HEK293 (cell line): ENCODE data around the gene QSER1.
"Not testable (repeated sequence)": the region's sequence is repeated elsewhere in the genome, so short reads cannot be mapped to it uniquely, and the experiment has no call there.

Source experiments
- BCL11B ChIP-seq: fragments of 450-650 bp; formaldehyde crosslinking; IDR thresholded peaks from 2 replicates; pipeline ENCODE4 v1.5.1; 2016; ENCODE audit warnings: low read depth, missing biosample characterization, missing genetic modification characterization
- CTCF ChIP-seq: fragments of 450-650 bp; formaldehyde crosslinking; IDR thresholded peaks from 2 replicates; pipeline ENCODE4 v1.5.1; 2016; ENCODE audit warnings: missing biosample characterization, missing genetic modification characterization
- YY1 ChIP-seq: fragments of 450-650 bp; formaldehyde crosslinking; IDR thresholded peaks from 2 replicates; pipeline ENCODE4 v1.5.1; 2018; ENCODE audit warnings: missing biosample characterization, missing genetic modification characterization
- ZBTB1 ChIP-seq: fragments of 450-650 bp; formaldehyde crosslinking; IDR thresholded peaks from 2 replicates; pipeline ENCODE4 v1.5.1; 2016; ENCODE audit warnings: missing biosample characterization, missing genetic modification characterization
- ZNF19 ChIP-seq: fragments of 450-650 bp; formaldehyde crosslinking; IDR thresholded peaks from 2 replicates; pipeline ENCODE4; 2016; ENCODE audit warnings: missing biosample characterization, missing genetic modification characterization, low read depth
- ZNF24 ChIP-seq: fragments of 450-650 bp; formaldehyde crosslinking; IDR thresholded peaks from 2 replicates; pipeline ENCODE4 v1.5.1; 2016; ENCODE audit warnings: missing biosample characterization, missing genetic modification characterization
- ZNF335 ChIP-seq: fragments of 450-650 bp; formaldehyde crosslinking; conservative IDR thresholded peaks from 2 replicates; pipeline ENCODE4 v1.5.1; 2016; ENCODE audit warnings: missing biosample characterization, missing genetic modification characterization
- ZNF350 ChIP-seq: fragments of 450-650 bp; formaldehyde crosslinking; IDR thresholded peaks from 2 replicates; pipeline ENCODE4 v1.5.0; 2017; ENCODE audit warnings: missing biosample characterization, mild to moderate bottlenecking, missing genetic modification characterization
- ZNF660 ChIP-seq: fragments of 450-650 bp; IDR thresholded peaks from 2 replicates; pipeline ENCODE4 v1.5.1; 2018; ENCODE audit warnings: missing biosample characterization, mild to moderate bottlenecking, missing genetic modification characterization
- TF ChIP-seq, protein P1 (sequence below): fragments of 450-650 bp; formaldehyde crosslinking; IDR thresholded peaks from 2 replicates; pipeline ENCODE4 v1.5.1; 2016; ENCODE audit warnings: missing biosample characterization, missing genetic modification characterization
- TF ChIP-seq, protein P2 (sequence below): fragments of 450-650 bp; formaldehyde crosslinking; IDR thresholded peaks from 2 replicates; pipeline ENCODE4 v1.5.1; 2016; ENCODE audit warnings: missing biosample characterization, missing genetic modification characterization

DNA sequence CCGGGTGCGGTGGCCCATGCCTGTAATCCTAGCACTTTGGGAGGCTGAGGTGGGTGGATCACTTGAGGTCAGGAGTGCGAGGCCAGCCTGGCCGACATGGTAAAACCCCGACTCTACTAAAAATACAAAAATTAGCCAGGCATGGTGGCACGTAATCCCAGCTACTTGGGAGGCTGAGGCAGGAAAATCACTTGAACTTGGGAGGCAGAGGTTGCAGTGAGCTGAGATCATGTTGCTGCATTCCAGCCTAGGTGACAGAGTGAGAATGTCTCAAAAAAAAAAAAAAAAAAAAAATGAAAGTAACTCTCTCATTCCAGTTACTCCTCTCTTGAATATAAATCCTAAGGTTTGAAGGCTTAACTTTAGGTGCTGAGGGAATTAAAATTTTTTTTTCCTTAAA lies 136.6 kb downstream of the QSER1 start:
- TF ChIP-seq, protein P1, sequence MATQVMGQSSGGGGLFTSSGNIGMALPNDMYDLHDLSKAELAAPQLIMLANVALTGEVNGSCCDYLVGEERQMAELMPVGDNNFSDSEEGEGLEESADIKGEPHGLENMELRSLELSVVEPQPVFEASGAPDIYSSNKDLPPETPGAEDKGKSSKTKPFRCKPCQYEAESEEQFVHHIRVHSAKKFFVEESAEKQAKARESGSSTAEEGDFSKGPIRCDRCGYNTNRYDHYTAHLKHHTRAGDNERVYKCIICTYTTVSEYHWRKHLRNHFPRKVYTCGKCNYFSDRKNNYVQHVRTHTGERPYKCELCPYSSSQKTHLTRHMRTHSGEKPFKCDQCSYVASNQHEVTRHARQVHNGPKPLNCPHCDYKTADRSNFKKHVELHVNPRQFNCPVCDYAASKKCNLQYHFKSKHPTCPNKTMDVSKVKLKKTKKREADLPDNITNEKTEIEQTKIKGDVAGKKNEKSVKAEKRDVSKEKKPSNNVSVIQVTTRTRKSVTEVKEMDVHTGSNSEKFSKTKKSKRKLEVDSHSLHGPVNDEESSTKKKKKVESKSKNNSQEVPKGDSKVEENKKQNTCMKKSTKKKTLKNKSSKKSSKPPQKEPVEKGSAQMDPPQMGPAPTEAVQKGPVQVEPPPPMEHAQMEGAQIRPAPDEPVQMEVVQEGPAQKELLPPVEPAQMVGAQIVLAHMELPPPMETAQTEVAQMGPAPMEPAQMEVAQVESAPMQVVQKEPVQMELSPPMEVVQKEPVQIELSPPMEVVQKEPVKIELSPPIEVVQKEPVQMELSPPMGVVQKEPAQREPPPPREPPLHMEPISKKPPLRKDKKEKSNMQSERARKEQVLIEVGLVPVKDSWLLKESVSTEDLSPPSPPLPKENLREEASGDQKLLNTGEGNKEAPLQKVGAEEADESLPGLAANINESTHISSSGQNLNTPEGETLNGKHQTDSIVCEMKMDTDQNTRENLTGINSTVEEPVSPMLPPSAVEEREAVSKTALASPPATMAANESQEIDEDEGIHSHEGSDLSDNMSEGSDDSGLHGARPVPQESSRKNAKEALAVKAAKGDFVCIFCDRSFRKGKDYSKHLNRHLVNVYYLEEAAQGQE (tag by site-specific recombination) = not testable (repeated sequence)
- TF ChIP-seq CTCF (tag by site-specific recombination); BCL11B; ZNF660 (tag by site-specific recombination); ZNF335 (tag by site-specific recombination); YY1 (tag by site-specific recombination); ZNF24 (tag by site-specific recombination); ZNF19 (tag by site-specific recombination); ZNF350; ZBTB1 (tag by site-specific recombination): not testable (repeated sequence)
- TF ChIP-seq, protein P2, sequence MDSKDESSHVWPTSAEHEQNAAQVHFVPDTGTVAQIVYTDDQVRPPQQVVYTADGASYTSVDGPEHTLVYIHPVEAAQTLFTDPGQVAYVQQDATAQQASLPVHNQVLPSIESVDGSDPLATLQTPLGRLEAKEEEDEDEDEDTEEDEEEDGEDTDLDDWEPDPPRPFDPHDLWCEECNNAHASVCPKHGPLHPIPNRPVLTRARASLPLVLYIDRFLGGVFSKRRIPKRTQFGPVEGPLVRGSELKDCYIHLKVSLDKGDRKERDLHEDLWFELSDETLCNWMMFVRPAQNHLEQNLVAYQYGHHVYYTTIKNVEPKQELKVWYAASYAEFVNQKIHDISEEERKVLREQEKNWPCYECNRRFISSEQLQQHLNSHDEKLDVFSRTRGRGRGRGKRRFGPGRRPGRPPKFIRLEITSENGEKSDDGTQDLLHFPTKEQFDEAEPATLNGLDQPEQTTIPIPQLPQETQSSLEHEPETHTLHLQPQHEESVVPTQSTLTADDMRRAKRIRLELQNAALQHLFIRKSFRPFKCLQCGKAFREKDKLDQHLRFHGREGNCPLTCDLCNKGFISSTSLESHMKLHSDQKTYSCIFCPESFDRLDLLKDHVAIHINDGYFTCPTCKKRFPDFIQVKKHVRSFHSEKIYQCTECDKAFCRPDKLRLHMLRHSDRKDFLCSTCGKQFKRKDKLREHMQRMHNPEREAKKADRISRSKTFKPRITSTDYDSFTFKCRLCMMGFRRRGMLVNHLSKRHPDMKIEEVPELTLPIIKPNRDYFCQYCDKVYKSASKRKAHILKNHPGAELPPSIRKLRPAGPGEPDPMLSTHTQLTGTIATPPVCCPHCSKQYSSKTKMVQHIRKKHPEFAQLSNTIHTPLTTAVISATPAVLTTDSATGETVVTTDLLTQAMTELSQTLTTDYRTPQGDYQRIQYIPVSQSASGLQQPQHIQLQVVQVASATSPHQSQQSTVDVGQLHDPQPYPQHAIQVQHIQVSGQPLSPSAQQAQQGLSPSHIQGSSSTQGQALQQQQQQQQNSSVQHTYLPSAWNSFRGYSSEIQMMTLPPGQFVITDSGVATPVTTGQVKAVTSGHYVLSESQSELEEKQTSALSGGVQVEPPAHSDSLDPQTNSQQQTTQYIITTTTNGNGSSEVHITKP = not testable (repeated sequence)
